Epithelial cell of esophagus (primary cell): ENCODE data around the gene LPAR4.

Source experiments
- DNase-seq: peaks from one replicate; pipeline ENCODE4 v3.0.0; 2010; ENCODE audit warnings: low read depth
- H3K4me3 ChIP-seq: 2 replicates; pipeline ENCODE4 v1.5.1; 2011; ENCODE audit warnings: mild to moderate bottlenecking, low read length, control low read depth
- TF ChIP-seq, protein P1 (sequence below): IDR thresholded peaks from 2 replicates; pipeline ENCODE4 v1.5.1; 2011; ENCODE audit warnings: low read depth, mild to moderate bottlenecking, low read length, control low read depth, inconsistent platforms; ENCODE audit not compliant: insufficient read depth; ENCODE audit errors: missing control alignments

The LPAR4 gene

DNA sequence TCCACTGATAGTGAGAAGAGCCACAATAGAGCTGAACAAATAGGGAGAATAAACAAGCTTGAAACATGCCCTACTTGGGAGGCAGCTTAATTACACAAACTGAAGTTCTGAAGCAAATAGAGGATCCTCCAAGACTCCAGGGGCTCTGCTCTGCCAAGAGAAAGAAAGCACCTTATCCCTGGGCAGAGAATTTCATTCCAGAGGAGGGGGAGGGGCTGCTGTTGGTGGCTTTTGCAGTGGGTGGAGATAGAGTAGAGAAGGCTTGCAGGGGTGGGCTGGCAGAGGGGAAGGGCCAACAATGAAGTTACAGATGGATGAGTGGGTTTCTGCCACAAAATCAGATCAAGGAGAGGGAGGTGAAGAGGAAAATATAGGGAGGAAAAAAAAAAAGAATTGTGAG is 1.0 kb upstream of the LPAR4 start:
- no peak for DNase-seq
- H3K4me3 ChIP-seq, result no peak overlapping the region
- TF ChIP-seq, protein P1, sequence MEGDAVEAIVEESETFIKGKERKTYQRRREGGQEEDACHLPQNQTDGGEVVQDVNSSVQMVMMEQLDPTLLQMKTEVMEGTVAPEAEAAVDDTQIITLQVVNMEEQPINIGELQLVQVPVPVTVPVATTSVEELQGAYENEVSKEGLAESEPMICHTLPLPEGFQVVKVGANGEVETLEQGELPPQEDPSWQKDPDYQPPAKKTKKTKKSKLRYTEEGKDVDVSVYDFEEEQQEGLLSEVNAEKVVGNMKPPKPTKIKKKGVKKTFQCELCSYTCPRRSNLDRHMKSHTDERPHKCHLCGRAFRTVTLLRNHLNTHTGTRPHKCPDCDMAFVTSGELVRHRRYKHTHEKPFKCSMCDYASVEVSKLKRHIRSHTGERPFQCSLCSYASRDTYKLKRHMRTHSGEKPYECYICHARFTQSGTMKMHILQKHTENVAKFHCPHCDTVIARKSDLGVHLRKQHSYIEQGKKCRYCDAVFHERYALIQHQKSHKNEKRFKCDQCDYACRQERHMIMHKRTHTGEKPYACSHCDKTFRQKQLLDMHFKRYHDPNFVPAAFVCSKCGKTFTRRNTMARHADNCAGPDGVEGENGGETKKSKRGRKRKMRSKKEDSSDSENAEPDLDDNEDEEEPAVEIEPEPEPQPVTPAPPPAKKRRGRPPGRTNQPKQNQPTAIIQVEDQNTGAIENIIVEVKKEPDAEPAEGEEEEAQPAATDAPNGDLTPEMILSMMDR, result no peak

DNA sequence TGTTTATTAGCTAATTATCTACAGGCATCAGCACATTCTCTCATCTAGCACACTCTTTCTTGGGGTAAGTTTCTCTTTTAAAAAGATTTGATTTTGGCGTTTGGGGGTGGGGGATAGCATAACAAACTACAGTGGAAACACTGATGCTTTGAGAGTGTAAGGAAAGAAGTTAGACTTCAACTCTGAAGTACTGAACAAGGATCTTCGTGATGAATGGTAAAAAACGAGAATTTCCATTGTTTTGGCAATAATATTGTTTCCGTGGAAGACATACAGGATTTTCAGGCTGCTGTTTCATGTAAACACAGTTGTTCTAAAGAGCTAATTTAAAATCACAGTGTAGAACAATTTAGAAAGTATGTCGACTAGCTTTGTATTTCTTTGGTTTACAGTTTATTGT is 451 bp downstream of the LPAR4 start:
- H3K4me3 ChIP-seq, result no peak overlapping the region
- DNase-seq, result no peak
- TF ChIP-seq, protein P1, result no peak

DNA sequence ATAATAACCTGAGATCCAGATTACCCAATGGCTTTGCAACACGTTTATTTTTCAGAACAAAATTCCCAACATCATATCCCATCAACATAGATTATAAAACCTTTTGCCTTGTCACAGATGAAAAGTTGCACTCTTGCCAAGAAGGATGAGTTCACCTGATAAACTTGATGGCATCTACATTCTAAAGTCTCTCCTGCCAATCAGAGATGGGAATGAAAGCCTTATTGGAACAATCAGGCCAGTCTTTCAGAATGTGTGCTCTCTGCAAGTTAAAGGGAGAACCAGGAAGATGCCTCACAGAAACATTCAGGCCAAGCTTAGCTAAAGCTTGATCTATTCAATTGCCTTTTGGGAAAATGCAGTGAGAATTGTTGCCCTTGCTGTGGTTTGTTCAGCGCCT is 1.3 kb downstream of the LPAR4 start:
- TF ChIP-seq, protein P1, result no peak
- no peak overlapping the region for H3K4me3 ChIP-seq
- no peak for DNase-seq

DNA sequence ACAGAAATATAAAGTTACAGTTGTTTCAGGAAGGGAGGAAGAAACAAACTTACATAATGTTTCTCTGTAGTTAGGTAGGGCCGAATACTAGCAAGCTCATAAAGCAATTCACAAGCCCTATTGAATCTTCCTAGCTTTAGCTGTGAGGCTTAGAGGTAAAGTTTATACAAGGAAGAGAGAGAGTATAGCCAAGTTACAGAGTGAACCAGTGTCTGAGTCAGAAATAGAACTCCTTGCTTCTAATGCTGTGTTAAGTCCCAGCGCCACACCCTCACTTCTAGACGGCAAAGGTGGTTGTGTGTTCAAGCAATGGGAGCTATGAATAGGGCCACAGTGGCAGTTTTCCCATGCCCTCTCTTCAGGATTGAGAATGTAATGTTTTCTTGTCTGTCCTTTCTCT is 6.1 kb downstream of the LPAR4 start:
- DNase-seq, result peak; percentile 4
- no peak overlapping the region for H3K4me3 ChIP-seq
- TF ChIP-seq, protein P1, result no peak

DNA sequence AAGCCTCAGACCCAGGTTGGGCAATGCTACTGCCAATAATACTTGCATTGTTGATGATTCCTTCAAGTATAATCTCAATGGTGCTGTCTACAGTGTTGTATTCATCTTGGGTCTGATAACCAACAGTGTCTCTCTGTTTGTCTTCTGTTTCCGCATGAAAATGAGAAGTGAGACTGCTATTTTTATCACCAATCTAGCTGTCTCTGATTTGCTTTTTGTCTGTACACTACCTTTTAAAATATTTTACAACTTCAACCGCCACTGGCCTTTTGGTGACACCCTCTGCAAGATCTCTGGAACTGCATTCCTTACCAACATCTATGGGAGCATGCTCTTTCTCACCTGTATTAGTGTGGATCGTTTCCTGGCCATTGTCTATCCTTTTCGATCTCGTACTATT is 7.4 kb downstream of the LPAR4 start:
- TF ChIP-seq, protein P1, result no peak
- no peak for DNase-seq
- H3K4me3 ChIP-seq, result no peak overlapping the region

DNA sequence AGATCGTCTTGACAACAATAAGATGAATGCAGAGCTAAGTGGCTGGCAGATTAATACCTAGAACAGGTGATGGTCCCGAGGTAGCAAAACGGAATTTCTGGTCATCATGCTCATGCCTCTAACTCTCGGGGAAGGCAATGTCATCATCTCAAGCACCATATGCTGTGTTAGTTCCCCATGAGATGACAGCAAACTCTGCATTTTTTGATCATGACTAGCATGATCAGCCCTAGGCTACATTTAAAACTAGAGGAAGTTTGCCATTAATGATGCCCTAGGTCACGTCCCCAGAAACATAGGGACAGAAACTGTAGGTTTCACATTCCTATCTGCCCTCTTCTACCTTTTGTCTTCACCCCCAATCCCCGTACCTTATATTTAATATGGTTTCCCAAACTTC is 11.6 kb downstream of the LPAR4 start:
- TF ChIP-seq, protein P1, result no peak
- H3K4me3 ChIP-seq, result no peak overlapping the region
- DNase-seq, result no peak

DNA sequence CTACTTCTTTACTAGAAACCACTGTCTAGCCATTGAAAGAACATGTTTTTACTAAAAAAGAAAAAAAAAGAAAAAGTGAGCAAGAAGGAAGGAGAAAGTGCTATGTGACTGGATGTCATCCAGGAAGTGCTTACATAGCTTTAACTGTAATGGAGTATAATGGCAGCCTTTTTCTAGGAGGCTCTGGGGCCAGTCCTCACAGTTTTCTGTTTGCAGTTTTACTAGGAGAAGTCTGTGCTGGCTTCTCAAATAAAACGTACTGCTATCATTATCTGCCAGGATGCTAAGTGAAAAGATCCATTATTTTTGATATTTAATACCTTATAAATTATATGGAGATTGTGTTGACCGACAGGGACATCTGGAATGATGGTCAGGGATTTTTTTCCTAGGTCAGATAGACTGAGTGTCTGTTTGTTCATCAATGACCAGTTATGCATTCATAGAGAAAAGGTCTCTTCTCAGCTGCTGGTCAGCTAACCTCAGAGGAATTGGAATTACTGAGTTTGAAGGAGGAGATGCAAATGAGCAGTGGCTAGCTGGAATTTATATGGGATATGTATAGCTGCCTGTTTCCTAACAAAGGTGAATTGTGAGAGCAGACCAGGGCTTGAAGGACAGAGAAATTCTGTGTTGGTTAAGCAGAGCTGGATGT is 21.7 kb downstream of the LPAR4 start:
- TF ChIP-seq, protein P1, result no peak
- DNase-seq, result no peak
- H3K4me3 ChIP-seq, result no peak overlapping the region
